Pancreas (tissue), 10 donors: Measurements from ENCODE around the gene LNPK. TPM values are rescaled to one million over a fixed set of nuclear protein-coding genes. Genes with fewer than 3 reads are reported as not detected.

Experiments
- ATAC-seq, 4 donors: fragments of 200-7000 bp; cut with Tn5 transposase; one replicate each; pipeline versions ENCODE4 v1.8.0 to v1.9.1; 2020; ENCODE audit warnings: mild to moderate bottlenecking in 4 of 4, moderate library complexity in 4 of 4
- DNase-seq, 6 donors: peaks; one replicate each; pipeline ENCODE4 v3.0.0-alpha.2; 2020
- FAIRE-seq: peaks from 2 replicates; lab custom pipeline; 2012; peaks lifted over from hg19 to GRCh38; lab: Jason Lieb, UNC
- H3K27ac ChIP-seq, 4 donors: fragments of 200-600 bp; sonication (generic); 1 replicate in 3 of 4; 2 replicates in 1 of 4; pipeline versions ENCODE4 v1.5.0 to v1.8.0; 2020
- H3K27me3 ChIP-seq, 4 donors: fragments of 200-600 bp; one replicate each; pipeline ENCODE4 v1.8.0; 2021
- H3K36me3 ChIP-seq, 3 donors: fragments of 200-600 bp; sonication (generic) in 1 of 3; one replicate each; pipeline versions ENCODE4 v1.5.0 to v1.8.0; 2020 to 2021
- H3K4me1 ChIP-seq, 3 donors: fragments of 200-600 bp; one replicate each; pipeline ENCODE4 v1.8.0; 2021
- H3K4me3 ChIP-seq, 4 donors: fragments of 200-600 bp; sonication (generic) in 2 of 4; one replicate each; pipeline versions ENCODE4 v1.5.0 to v1.8.0; 2020 to 2021
- H3K9me3 ChIP-seq, 4 donors: fragments of 200-600 bp; one replicate each; pipeline ENCODE4 v1.8.0; 2021
- CTCF ChIP-seq, 4 donors: fragments of 200-600 bp; sonication (generic) in 3 of 4; IDR thresholded peaks; one replicate each; pipeline versions ENCODE4 v1.5.0 to v1.8.0; 2021; ENCODE audit warnings: antibody characterized with exemption in 4 of 4
- WGBS, 2 donors: extraction: QIAGEN DNeasy Blood & Tissue Kit; methylation state at CpG; one replicate each; pipeline ENCODE4 v1.1.7; 2013; 5-methylcytosine and 5-hydroxymethylcytosine counted together
- intact Hi-C, 3 donors: fragments of 100-400 bp; cut with DNase I; formaldehyde crosslinking; loops; one replicate each; pipeline versions ENCODE4 v1.11.1 to v1.14.2; 2022
- polyA plus RNA-seq, 2 donors: library from polyadenylated mRNA; stranded (reverse); fragments of 200-250 nt; gene quantifications; one replicate each; pipeline ENCODE4 v1.2.3, GENCODE V29; 2013
- total RNA-seq, 6 donors: library from RNA; stranded (reverse); fragmentation: NEBNext Ultra II Directional in 4 of 6; extraction: Animal tissue kit (Norgen Biotek cat#: 25700) in 4 of 6; gene quantifications; one replicate each; pipeline versions ENCODE4 v1.2.1 to v1.2.4, GENCODE V29; 2021 to 2023
- donor health status: healthy with polysubstance abuse.
- donor health status: DM: no; HTN: no; CAD: no; lungs with moderate emphysema.
- donor health status: DM: no; HTN: no; CAD: no.
- donor health status: control.
- donor health status: control.
- donor health status: Bipolar disorder and iron deficiency.
- donor health status: DM: yes; HTN: yes; CAD: no.
- donor health status: DM: no; HTN: no; CAD: no.
- donor health status: DM: no; HTN: no; CAD: no.
- donor health status: DM: yes; HTN: yes; CAD: no.

The LNPK gene
- total and polyA plus RNA-seq, 8 donors: 1.3 to 14.8 (median 8.3) TPM

GRCh38 chr2:175877845-175878544 is 124.1 kb downstream of the LNPK start:
- DNase-seq (no peak), FAIRE-seq (no peak), ATAC-seq (no peak)
- H3K4me1 ChIP-seq: no peaks in the 10 kb centered on the region
- no peak overlapping the region for H3K27ac ChIP-seq
- intact Hi-C loops: no loop called here
- no peaks in the 10 kb centered on the region for H3K9me3 ChIP-seq
- 65 to 81% methylated on average over 3 of the region's 3 CpGs for WGBS, 2 donors
- H3K36me3 ChIP-seq: no peaks in the 10 kb centered on the region
- no peak for TF ChIP-seq CTCF (IDR thresholded peaks at IDR 0.05)
- H3K27me3 ChIP-seq: no peaks in the 10 kb centered on the region
- no peak overlapping the region for H3K4me3 ChIP-seq

- Histone ChIP-seq H3K27ac (no peak overlapping the region), H3K27me3 (no peaks in the 10 kb centered on the region), H3K4me1 (no peaks in the 10 kb centered on the region), H3K9me3 (no peaks in the 10 kb centered on the region), H3K4me3 (no peak overlapping the region), H3K36me3 (no peaks in the 10 kb centered on the region)
- intact Hi-C loops: no loop called here
- TF ChIP-seq CTCF (IDR thresholded peaks at IDR 0.05): no peak
- FAIRE-seq (no peak), ATAC-seq (no peak), DNase-seq (no peak)
- 75 to 77% methylated on average over 3 of the region's 3 CpGs for WGBS, 2 donors
Observed at GRCh38 chr2:175874291-175874690, 127.8 kb downstream of the LNPK start.

Other genes starting within 250 kb of the LNPK start
- gene EVX2, start 81.7 kb upstream of the LNPK start, total RNA-seq: not detected
- gene EVX2, start 81.7 kb upstream of the LNPK start, polyA plus RNA-seq: under 1 TPM in 1 of 2 donors, not detected in 1; 0.02 TPM
- not detected for gene HOXD13, start 90.5 kb upstream of the LNPK start, total RNA-seq
- not detected for gene HOXD13, start 90.5 kb upstream of the LNPK start, polyA plus RNA-seq
- not detected for gene HOXD12, start 97.5 kb upstream of the LNPK start, total RNA-seq
- gene HOXD12, start 97.5 kb upstream of the LNPK start, polyA plus RNA-seq: not detected
- not detected for gene HOXD11, start 105.0 kb upstream of the LNPK start, total RNA-seq
- not detected for gene HOXD11, start 105.0 kb upstream of the LNPK start, polyA plus RNA-seq
- not detected for gene HOXD10, start 114.5 kb upstream of the LNPK start, total RNA-seq
- gene HOXD10, start 114.5 kb upstream of the LNPK start, polyA plus RNA-seq: not detected
- gene HOXD9, start 120.5 kb upstream of the LNPK start, total RNA-seq: under 1 TPM in 4 of 6 donors, not detected in 2; 0.12 to 0.47 (median 0.20) TPM
- gene HOXD9, start 120.5 kb upstream of the LNPK start, polyA plus RNA-seq: 1 to 10 TPM in 1 of 2 donors, under 1 TPM in 1; 0.49 to 1.1 TPM
- under 1 TPM; 0.19 to 0.87 (median 0.61) TPM for gene HOXD8, start 127.4 kb upstream of the LNPK start, total RNA-seq
- 1 to 10 TPM in 1 of 2 donors, under 1 TPM in 1; 0.61 to 1.5 TPM for gene HOXD8, start 127.4 kb upstream of the LNPK start, polyA plus RNA-seq
- under 1 TPM in 4 of 6 donors, not detected in 2; 0.13 to 0.31 (median 0.27) TPM for gene HOXD4, start 149.3 kb upstream of the LNPK start, total RNA-seq
- gene HOXD4, start 149.3 kb upstream of the LNPK start, polyA plus RNA-seq: 1 to 10 TPM; 1.0 to 1.8 TPM
- gene HOXD3, start 155.0 kb upstream of the LNPK start, total RNA-seq: under 1 TPM in 5 of 6 donors, not detected in 1; 0.23 to 0.38 (median 0.25) TPM
- gene HOXD3, start 155.0 kb upstream of the LNPK start, polyA plus RNA-seq: under 1 TPM; 0.19 to 0.68 TPM
- under 1 TPM; 0.08 to 0.29 (median 0.18) TPM for gene HOXD1, start 186.4 kb upstream of the LNPK start, total RNA-seq
- under 1 TPM; 0.19 to 0.28 TPM for gene HOXD1, start 186.4 kb upstream of the LNPK start, polyA plus RNA-seq